Measurements from ENCODE around the gene DAP3.
"Not testable (repeated sequence)": the region's sequence is repeated elsewhere in the genome, so short reads cannot be mapped to it uniquely, and the experiment has no call there.

Gene DAP3

GRCh38 chr1:155689081-155689607, at the start of gene DAP3:
Gene DAP3 (plus strand): TSS chr1:155689091. CDS start chr1:155709780, 20,689 bp downstream.
- Mint-ChIP-seq H3K4me1 (peaks cover 35% of the 10 kb centered on the region), H3K36me3 (peaks cover 20% of the 10 kb centered on the region), H3K27ac (peak within 1 kb of the TSS; percentile 94), H3K4me3 (peak within 1 kb of the TSS; percentile 96)
- not testable (repeated sequence) for H3K27me3 Mint-ChIP-seq; DNase-seq (ENCODE audit: low spot score in 2 of 2); ATAC-seq (ENCODE audit: low read depth); H3K9me3 Mint-ChIP-seq

GRCh38 chr1:155640367-155640766, 48.5 kb upstream of the DAP3 start:
- ATAC-seq (ENCODE audit: low read depth) (no peak), DNase-seq (ENCODE audit: low spot score in 2 of 2) (no peak)
- Mint-ChIP-seq H3K9me3 (peaks cover 8% of the 10 kb centered on the region), H3K27ac (no peak overlapping the region), H3K4me1 (peaks cover 9% of the 10 kb centered on the region), H3K36me3 (peaks cover 5% of the 10 kb centered on the region), H3K27me3 (no peaks in the 10 kb centered on the region), H3K4me3 (no peak overlapping the region)

- not testable (repeated sequence) for H3K4me1 Mint-ChIP-seq; H3K36me3 Mint-ChIP-seq; H3K4me3 Mint-ChIP-seq; ATAC-seq (ENCODE audit: low read depth); DNase-seq (ENCODE audit: low spot score in 2 of 2); H3K27me3 Mint-ChIP-seq; H3K9me3 Mint-ChIP-seq; H3K27ac Mint-ChIP-seq
Measured at GRCh38 chr1:155642559-155643180, 46.2 kb upstream of the DAP3 start.

GRCh38 chr1:155643230-155643629, 45.7 kb upstream of the DAP3 start:
- DNase-seq (ENCODE audit: low spot score in 2 of 2) (no peak), ATAC-seq (ENCODE audit: low read depth) (no peak)
- Mint-ChIP-seq H3K27ac (no peak overlapping the region), H3K36me3 (peaks cover 5% of the 10 kb centered on the region), H3K9me3 (peaks cover 8% of the 10 kb centered on the region), H3K27me3 (no peaks in the 10 kb centered on the region), H3K4me3 (no peak overlapping the region), H3K4me1 (peaks cover 5% of the 10 kb centered on the region)

GRCh38 chr1:155645034-155645598, 43.8 kb upstream of the DAP3 start:
- Mint-ChIP-seq H3K36me3 (peaks cover 7% of the 10 kb centered on the region), H3K9me3 (peaks cover 9% of the 10 kb centered on the region), H3K27ac (no peak overlapping the region), H3K27me3 (no peaks in the 10 kb centered on the region), H3K4me3 (no peak overlapping the region), H3K4me1 (peaks cover 8% of the 10 kb centered on the region)
- DNase-seq (ENCODE audit: low spot score in 2 of 2) (no peak), ATAC-seq (ENCODE audit: low read depth) (no peak)

- H3K4me1 Mint-ChIP-seq: peaks cover 9% of the 10 kb centered on the region
Measured at GRCh38 chr1:155645648-155646047, 43.2 kb upstream of the DAP3 start.

GRCh38 chr1:155646307-155646706, 42.6 kb upstream of the DAP3 start:
- Mint-ChIP-seq H3K36me3 (peaks cover 8% of the 10 kb centered on the region), H3K9me3 (peaks cover 10% of the 10 kb centered on the region), H3K4me1 (peaks cover 9% of the 10 kb centered on the region), H3K27ac (no peak overlapping the region), H3K27me3 (no peaks in the 10 kb centered on the region), H3K4me3 (no peak overlapping the region)
- ATAC-seq (ENCODE audit: low read depth): no peak
- DNase-seq (ENCODE audit: low spot score in 2 of 2): no peak

More at GRCh38 chr1:155645648-155646047, 43.2 kb upstream of the DAP3 start:
- no peak for ATAC-seq (ENCODE audit: low read depth)
- no peak overlapping the region for H3K27ac Mint-ChIP-seq
- peaks cover 10% of the 10 kb centered on the region for H3K9me3 Mint-ChIP-seq
- H3K36me3 Mint-ChIP-seq: peaks cover 8% of the 10 kb centered on the region
- H3K27me3 Mint-ChIP-seq: no peaks in the 10 kb centered on the region
- no peak for DNase-seq (ENCODE audit: low spot score in 2 of 2)
- H3K4me3 Mint-ChIP-seq: no peak overlapping the region

GRCh38 chr1:155648207-155649147, 40.4 kb upstream of the DAP3 start:
- Mint-ChIP-seq H3K27me3 (no peaks in the 10 kb centered on the region), H3K4me3 (no peak overlapping the region), H3K4me1 (peaks cover 9% of the 10 kb centered on the region), H3K27ac (no peak overlapping the region), H3K9me3 (peaks cover 3% of the 10 kb centered on the region), H3K36me3 (peaks cover 2% of the 10 kb centered on the region)
- ATAC-seq (ENCODE audit: low read depth) (no peak), DNase-seq (ENCODE audit: low spot score in 2 of 2) (no peak)

GRCh38 chr1:155649676-155650075, 39.2 kb upstream of the DAP3 start:
- H3K36me3 Mint-ChIP-seq: peaks cover 2% of the 10 kb centered on the region
- H3K27me3 Mint-ChIP-seq: no peaks in the 10 kb centered on the region
- no peak overlapping the region for H3K27ac Mint-ChIP-seq
- H3K9me3 Mint-ChIP-seq: peaks cover 3% of the 10 kb centered on the region
- H3K4me1 Mint-ChIP-seq: peaks cover 9% of the 10 kb centered on the region
- H3K4me3 Mint-ChIP-seq: no peak overlapping the region
- DNase-seq (ENCODE audit: low spot score in 2 of 2) (no peak), ATAC-seq (ENCODE audit: low read depth) (peak; percentile 53)

GRCh38 chr1:155650231-155650757, 38.6 kb upstream of the DAP3 start:
- Mint-ChIP-seq H3K4me3 (no peak overlapping the region), H3K4me1 (peaks cover 8% of the 10 kb centered on the region), H3K9me3 (peaks cover 3% of the 10 kb centered on the region), H3K27me3 (no peaks in the 10 kb centered on the region), H3K27ac (no peak overlapping the region), H3K36me3 (peaks cover 2% of the 10 kb centered on the region)
- DNase-seq (ENCODE audit: low spot score in 2 of 2) (no peak), ATAC-seq (ENCODE audit: low read depth) (no peak)

GRCh38 chr1:155651861-155652661, 36.8 kb upstream of the DAP3 start:
- Mint-ChIP-seq H3K4me1 (peaks cover 4% of the 10 kb centered on the region), H3K27ac (no peak overlapping the region), H3K9me3 (peaks cover 3% of the 10 kb centered on the region), H3K4me3 (no peak overlapping the region), H3K27me3 (no peaks in the 10 kb centered on the region), H3K36me3 (peaks cover 2% of the 10 kb centered on the region)
- no peak for ATAC-seq (ENCODE audit: low read depth)
- DNase-seq (ENCODE audit: low spot score in 2 of 2): no peak

GRCh38 chr1:155652951-155653350, 35.9 kb upstream of the DAP3 start:
- Mint-ChIP-seq H3K36me3 (peaks cover 2% of the 10 kb centered on the region), H3K4me3 (no peak overlapping the region)

GRCh38 chr1:155657463-155657862, 31.4 kb upstream of the DAP3 start:
- Mint-ChIP-seq H3K36me3 (peaks cover 30% of the 10 kb centered on the region), H3K4me3 (no peak overlapping the region), H3K27ac (no peak overlapping the region), H3K9me3 (no peaks in the 10 kb centered on the region), H3K27me3 (no peaks in the 10 kb centered on the region), H3K4me1 (no peaks in the 10 kb centered on the region)
- DNase-seq (ENCODE audit: low spot score in 2 of 2) (no peak), ATAC-seq (ENCODE audit: low read depth) (no peak)

More at GRCh38 chr1:155652951-155653350, 35.9 kb upstream of the DAP3 start:
- Mint-ChIP-seq H3K4me1 (peaks cover 4% of the 10 kb centered on the region), H3K27ac (no peak overlapping the region), H3K27me3 (no peaks in the 10 kb centered on the region), H3K9me3 (peaks cover 3% of the 10 kb centered on the region)
- DNase-seq (ENCODE audit: low spot score in 2 of 2) (no peak), ATAC-seq (ENCODE audit: low read depth) (no peak)

All from memory B cell (primary cell).